Neural cell (in vitro differentiated cells): ENCODE data around the gene KCNIP4. TPM values are rescaled to one million over a fixed set of nuclear protein-coding genes. Genes with fewer than 3 reads are reported as not detected.

ENCODE experiments used
- H2AFZ ChIP-seq: fragments of 200-600, 300-800 bp; sonication (generic), shearing (Covaris generic); 2 replicates; pipeline ENCODE4 v1.6.0; 2014; ENCODE audit warnings: low read depth, mild to moderate bottlenecking, antibody characterized with exemption, low read length, moderate library complexity
- H3F3A ChIP-seq: fragments of 200-600 bp; shearing (Covaris generic); 2 replicates; pipeline ENCODE4 v1.6.1; 2016; ENCODE audit warnings: mild to moderate bottlenecking, moderate library complexity, mixed read lengths, antibody characterized with exemption, low read length; ENCODE audit not compliant: insufficient read depth, poor library complexity, severe bottlenecking
- H3K27ac ChIP-seq: fragments of 200-600, 300-800 bp; sonication (generic), shearing (Covaris generic); 2 replicates; pipeline ENCODE4 v1.5.1; 2014; ENCODE audit warnings: mild to moderate bottlenecking, low read length, moderate library complexity
- H3K27me3 ChIP-seq: fragments of 300-800, 200-600 bp; sonication (generic), shearing (Covaris generic); 2 replicates; pipeline ENCODE4 v1.6.0; 2014; ENCODE audit warnings: mild to moderate bottlenecking, low read depth, low read length, moderate library complexity; ENCODE audit not compliant: insufficient read depth
- H3K36me3 ChIP-seq: fragments of 300-800, 200-600 bp; sonication (generic), shearing (Covaris generic); 2 replicates; pipeline ENCODE4 v1.5.1; 2014; ENCODE audit warnings: mild to moderate bottlenecking, antibody characterized with exemption, low read length, moderate library complexity; ENCODE audit not compliant: insufficient read depth
- H3K4me2 ChIP-seq: fragments of 300-800, 200-600 bp; sonication (generic), shearing (Covaris generic); 2 replicates; pipeline ENCODE4 v1.6.0; 2014; ENCODE audit warnings: mild to moderate bottlenecking, low read length
- H3K4me3 ChIP-seq: fragments of 300-800, 200-600 bp; sonication (generic), shearing (Covaris generic); 2 replicates; pipeline ENCODE4 v1.5.1; 2014; ENCODE audit warnings: mild to moderate bottlenecking, low read length, moderate library complexity
- H3K79me2 ChIP-seq: fragments of 200-600 bp; shearing (Covaris generic); replicated peaks from 2 replicates; pipeline ENCODE4 v1.6.0; 2014; ENCODE audit warnings: mild to moderate bottlenecking, low read length, moderate library complexity; ENCODE audit not compliant: insufficient read depth
- H3K9ac ChIP-seq: fragments of 300-800, 200-600 bp; sonication (generic), shearing (Covaris generic); 2 replicates; pipeline ENCODE4 v1.6.1; 2016; ENCODE audit warnings: mild to moderate bottlenecking, low read length, mixed read lengths
- H3K9me2 ChIP-seq: fragments of 200-600 bp; shearing (Covaris generic); 2 replicates; pipeline ENCODE4 v1.6.1; 2016; ENCODE audit warnings: mild to moderate bottlenecking, low read length, mixed read lengths; ENCODE audit not compliant: insufficient read depth
- H3K9me3 ChIP-seq: fragments of 200-600, 300-800 bp; sonication (generic), shearing (Covaris generic); 2 replicates; pipeline ENCODE4 v1.6.1; 2016; ENCODE audit warnings: mild to moderate bottlenecking, mixed run types, low read length, moderate library complexity, mixed read lengths
- H4K20me1 ChIP-seq: fragments of 200-600 bp; shearing (Covaris generic); 2 replicates; pipeline ENCODE4 v1.6.1; 2016; ENCODE audit warnings: mild to moderate bottlenecking, mixed run types; ENCODE audit not compliant: insufficient read depth
- CTCF ChIP-seq: fragments of 450-650 bp; IDR thresholded peaks from 2 replicates; pipeline ENCODE4 v1.5.1; 2014; ENCODE audit warnings: antibody characterized with exemption, mild to moderate bottlenecking, moderate library complexity; ENCODE audit not compliant: poor library complexity, severe bottlenecking
- EP300 ChIP-seq: fragments of 450-650 bp; conservative IDR thresholded peaks from 2 replicates; pipeline ENCODE4 v1.6.1; 2014; ENCODE audit warnings: antibody characterized with exemption, mild to moderate bottlenecking, moderate library complexity; ENCODE audit not compliant: poor library complexity, severe bottlenecking
- EZH2 ChIP-seq: fragments of 200-600, 300-800 bp; shearing (Covaris generic), sonication (generic); IDR thresholded peaks from 2 replicates; pipeline ENCODE4 v1.6.1; 2014; ENCODE audit warnings: antibody characterized with exemption, low read length, borderline replicate concordance, mild to moderate bottlenecking; ENCODE audit not compliant: insufficient read depth, poor library complexity, severe bottlenecking
- MXI1 ChIP-seq: fragments of 450-650 bp; conservative IDR thresholded peaks from 2 replicates; pipeline ENCODE4 v1.6.1; 2014; ENCODE audit warnings: antibody characterized with exemption, mild to moderate bottlenecking; ENCODE audit not compliant: poor library complexity, severe bottlenecking
- POLR2AphosphoS5 ChIP-seq: IDR thresholded peaks from 2 replicates; pipeline ENCODE4 v1.6.1; 2012
- RAD21 ChIP-seq: fragments of 450-650 bp; conservative IDR thresholded peaks from 2 replicates; pipeline ENCODE4 v1.6.1; 2014; ENCODE audit warnings: antibody characterized with exemption, mild to moderate bottlenecking, moderate library complexity
- REST ChIP-seq: IDR thresholded peaks from 2 replicates; pipeline ENCODE4 v1.6.1; 2012; ENCODE audit warnings: borderline replicate concordance
- SMC3 ChIP-seq: fragments of 450-650 bp; conservative IDR thresholded peaks from 2 replicates; pipeline ENCODE4 v1.6.1; 2014; ENCODE audit warnings: antibody characterized with exemption, mild to moderate bottlenecking, moderate library complexity; ENCODE audit not compliant: poor library complexity
- TAF1 ChIP-seq: IDR thresholded peaks from 2 replicates; pipeline ENCODE4 v1.6.1; 2012; ENCODE audit warnings: low read depth
- polyA plus RNA-seq: library from polyadenylated mRNA; depleted of rRNA; stranded (reverse); fragments of >200 nt; gene quantifications from 2 replicates; pipeline ENCODE4 v1.2.3, GENCODE V29; 2014

Gene KCNIP4
- polyA plus RNA-seq, 1 donor from 2014 or later, result 22.8 TPM

GRCh38 chr4:21452931-21453330 lies 495.6 kb downstream of the KCNIP4 start:
- Histone ChIP-seq H3K27ac (no peak overlapping the region), H2AFZ (no peak overlapping the region), H3K9ac (no peak overlapping the region), H3K4me3 (no peak overlapping the region), H3K27me3 (no peaks in the 10 kb centered on the region), H3K4me2 (no peak overlapping the region), H3K9me3 (no peaks in the 10 kb centered on the region), H3F3A (no peaks in the 10 kb centered on the region), H3K9me2 (no peaks in the 10 kb centered on the region), H4K20me1 (no peaks in the 10 kb centered on the region), H3K79me2 (no peaks in the 10 kb centered on the region), H3K36me3 (no peaks in the 10 kb centered on the region)
- TF ChIP-seq TAF1 (no peak), RAD21 (no peak), EZH2 (no peak), MXI1 (no peak), EP300 (no peak), SMC3 (no peak), CTCF (no peak)

GRCh38 chr4:21451032-21451431 lies 497.5 kb downstream of the KCNIP4 start:
- H3K36me3 ChIP-seq, result no peaks in the 10 kb centered on the region
- no peaks in the 10 kb centered on the region for H3F3A ChIP-seq
- H3K27ac ChIP-seq, result no peak overlapping the region
- H2AFZ ChIP-seq, result no peak overlapping the region
- no peak overlapping the region for H3K9ac ChIP-seq
- H3K79me2 ChIP-seq, result no peaks in the 10 kb centered on the region
- H3K9me3 ChIP-seq, result no peaks in the 10 kb centered on the region
- H4K20me1 ChIP-seq, result no peaks in the 10 kb centered on the region
- no peaks in the 10 kb centered on the region for H3K27me3 ChIP-seq
- H3K4me2 ChIP-seq, result no peak overlapping the region
- TF ChIP-seq CTCF (no peak), EP300 (no peak), TAF1 (no peak), MXI1 (no peak), SMC3 (no peak), RAD21 (no peak), POLR2AphosphoS5 (no peak), EZH2 (no peak), REST (no peak)
- no peaks in the 10 kb centered on the region for H3K9me2 ChIP-seq
- H3K4me3 ChIP-seq, result no peak overlapping the region
